GM06990 (cell line): ENCODE results near the gene SYTL1.
A peak's percentile ranks its signal among the peaks of the same experiment; 100 is the strongest.

Experiments used
- DNase-seq: peaks from one replicate; pipeline ENCODE4 v3.0.0-alpha.2; 2011; ENCODE audit not compliant: insufficient read length; ENCODE audit errors: extremely low read depth
- H3K27me3 ChIP-seq: replicated peaks from 2 replicates; pipeline ENCODE4 v1.6.0; 2011; ENCODE audit warnings: low read length; ENCODE audit not compliant: control insufficient read depth, insufficient read depth
- H3K36me3 ChIP-seq: 2 replicates; pipeline ENCODE4 v1.5.1; 2011; ENCODE audit warnings: low read length; ENCODE audit not compliant: control insufficient read depth, insufficient read depth
- H3K4me3 ChIP-seq: replicated peaks from 2 replicates; pipeline ENCODE4 v1.5.1; 2011; ENCODE audit warnings: low read depth, mild to moderate bottlenecking, control low read depth, low read length
- TF ChIP-seq, protein P1 (sequence below): IDR thresholded peaks from 2 replicates; pipeline ENCODE4 v1.5.1; 2011; ENCODE audit warnings: low read length, control low read depth, mild to moderate bottlenecking, inconsistent platforms; ENCODE audit not compliant: insufficient read depth, poor library complexity, severe bottlenecking

Gene SYTL1

DNA sequence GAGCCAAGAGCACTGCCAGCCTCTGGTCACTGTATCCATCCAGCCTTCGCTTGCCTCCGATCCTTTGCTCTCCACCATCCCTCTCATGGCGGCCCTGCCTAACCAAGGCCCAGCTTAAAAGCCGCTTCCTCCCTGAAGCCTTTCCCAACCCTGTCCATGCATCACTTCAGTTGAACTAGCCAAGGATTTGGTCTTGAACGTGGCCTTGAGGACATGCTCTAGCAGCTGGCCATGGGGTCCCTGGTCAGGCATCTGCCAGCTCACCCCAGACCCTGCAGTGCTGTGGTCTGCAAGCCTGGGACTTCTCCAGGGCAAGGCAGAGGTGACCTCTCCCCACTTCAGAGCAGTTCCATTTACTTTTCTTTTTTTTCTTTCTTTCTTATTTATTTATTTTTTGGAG, 5.1 kb upstream of the SYTL1 start:
- Histone ChIP-seq H3K4me3 (no peak overlapping the region), H3K27me3 (no peaks in the 10 kb centered on the region), H3K36me3 (peaks cover 40% of the 10 kb centered on the region)
- TF ChIP-seq, protein P1, sequence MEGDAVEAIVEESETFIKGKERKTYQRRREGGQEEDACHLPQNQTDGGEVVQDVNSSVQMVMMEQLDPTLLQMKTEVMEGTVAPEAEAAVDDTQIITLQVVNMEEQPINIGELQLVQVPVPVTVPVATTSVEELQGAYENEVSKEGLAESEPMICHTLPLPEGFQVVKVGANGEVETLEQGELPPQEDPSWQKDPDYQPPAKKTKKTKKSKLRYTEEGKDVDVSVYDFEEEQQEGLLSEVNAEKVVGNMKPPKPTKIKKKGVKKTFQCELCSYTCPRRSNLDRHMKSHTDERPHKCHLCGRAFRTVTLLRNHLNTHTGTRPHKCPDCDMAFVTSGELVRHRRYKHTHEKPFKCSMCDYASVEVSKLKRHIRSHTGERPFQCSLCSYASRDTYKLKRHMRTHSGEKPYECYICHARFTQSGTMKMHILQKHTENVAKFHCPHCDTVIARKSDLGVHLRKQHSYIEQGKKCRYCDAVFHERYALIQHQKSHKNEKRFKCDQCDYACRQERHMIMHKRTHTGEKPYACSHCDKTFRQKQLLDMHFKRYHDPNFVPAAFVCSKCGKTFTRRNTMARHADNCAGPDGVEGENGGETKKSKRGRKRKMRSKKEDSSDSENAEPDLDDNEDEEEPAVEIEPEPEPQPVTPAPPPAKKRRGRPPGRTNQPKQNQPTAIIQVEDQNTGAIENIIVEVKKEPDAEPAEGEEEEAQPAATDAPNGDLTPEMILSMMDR = no peak
- no peak for DNase-seq

DNA sequence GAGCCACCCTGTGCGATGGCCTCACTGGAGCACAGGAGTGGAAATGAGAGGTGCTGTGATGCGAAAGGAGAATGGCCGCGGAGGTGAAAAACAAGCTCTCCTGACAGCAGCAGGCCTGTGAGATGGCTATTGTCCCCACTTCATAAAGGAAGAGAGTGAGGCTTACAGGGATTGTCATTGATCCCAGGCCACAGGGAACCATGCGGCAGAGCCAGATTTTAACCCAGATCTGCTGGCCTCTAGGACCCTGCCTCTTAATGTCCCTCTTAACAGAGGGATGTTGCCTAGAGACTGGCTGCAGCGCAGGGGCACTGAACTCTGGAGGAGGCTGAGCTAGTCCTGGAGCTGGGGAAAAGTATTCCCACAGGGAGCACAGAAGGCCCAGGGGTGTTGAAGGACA, 3.1 kb upstream of the SYTL1 start:
- Histone ChIP-seq H3K4me3 (no peak overlapping the region), H3K36me3 (peaks cover 24% of the 10 kb centered on the region), H3K27me3 (no peaks in the 10 kb centered on the region)
- DNase-seq = no peak
- TF ChIP-seq, protein P1 = no peak

DNA sequence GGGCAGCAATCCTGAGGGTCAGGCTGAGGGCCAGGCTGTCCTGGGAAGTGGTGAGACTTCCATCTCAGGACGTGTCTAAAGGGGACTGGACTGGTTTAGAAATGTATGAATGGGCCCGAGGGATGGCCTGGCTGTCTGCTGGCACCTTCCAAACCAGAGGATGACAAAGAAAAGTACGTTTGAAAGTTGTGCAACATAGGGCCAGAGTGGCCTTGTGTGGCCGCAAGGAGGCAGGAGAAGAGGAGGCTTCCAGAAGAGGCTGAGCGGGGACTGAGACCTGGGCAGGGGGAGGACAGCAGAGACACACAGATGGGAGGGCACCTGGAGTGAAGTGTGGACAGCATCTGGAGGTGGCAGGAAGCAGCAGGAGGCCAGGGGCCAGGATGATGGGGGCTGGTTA, 2.6 kb upstream of the SYTL1 start:
- Histone ChIP-seq H3K36me3 (peaks cover 19% of the 10 kb centered on the region), H3K4me3 (no peak overlapping the region), H3K27me3 (no peaks in the 10 kb centered on the region)
- TF ChIP-seq, protein P1 = no peak
- DNase-seq = no peak

DNA sequence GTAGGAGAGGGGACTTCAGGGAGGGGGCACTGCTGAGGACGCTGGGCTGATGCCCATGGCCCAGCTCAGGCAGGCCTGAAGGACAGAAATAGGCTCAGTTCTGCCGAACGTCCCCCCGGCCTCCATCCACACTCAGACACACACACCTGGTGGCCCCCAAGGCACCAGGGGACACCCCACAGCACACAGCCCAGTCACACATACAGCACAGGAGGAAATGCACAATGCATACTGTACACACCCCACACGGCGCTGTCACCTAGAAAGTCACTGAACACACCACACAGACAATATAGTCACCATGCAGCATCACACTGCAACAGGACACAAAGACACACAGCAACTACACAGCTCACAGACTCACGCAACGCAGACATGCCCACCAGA, 562 bp downstream of the SYTL1 start:
- DNase-seq = no peak
- H3K27me3 ChIP-seq = no peaks in the 10 kb centered on the region
- H3K4me3 ChIP-seq = peak overlapping the region; percentile 76
- TF ChIP-seq, protein P1 = peak; percentile 10
- H3K36me3 ChIP-seq = peaks cover 2% of the 10 kb centered on the region; the same call in 1 of the 2 replicates

DNA sequence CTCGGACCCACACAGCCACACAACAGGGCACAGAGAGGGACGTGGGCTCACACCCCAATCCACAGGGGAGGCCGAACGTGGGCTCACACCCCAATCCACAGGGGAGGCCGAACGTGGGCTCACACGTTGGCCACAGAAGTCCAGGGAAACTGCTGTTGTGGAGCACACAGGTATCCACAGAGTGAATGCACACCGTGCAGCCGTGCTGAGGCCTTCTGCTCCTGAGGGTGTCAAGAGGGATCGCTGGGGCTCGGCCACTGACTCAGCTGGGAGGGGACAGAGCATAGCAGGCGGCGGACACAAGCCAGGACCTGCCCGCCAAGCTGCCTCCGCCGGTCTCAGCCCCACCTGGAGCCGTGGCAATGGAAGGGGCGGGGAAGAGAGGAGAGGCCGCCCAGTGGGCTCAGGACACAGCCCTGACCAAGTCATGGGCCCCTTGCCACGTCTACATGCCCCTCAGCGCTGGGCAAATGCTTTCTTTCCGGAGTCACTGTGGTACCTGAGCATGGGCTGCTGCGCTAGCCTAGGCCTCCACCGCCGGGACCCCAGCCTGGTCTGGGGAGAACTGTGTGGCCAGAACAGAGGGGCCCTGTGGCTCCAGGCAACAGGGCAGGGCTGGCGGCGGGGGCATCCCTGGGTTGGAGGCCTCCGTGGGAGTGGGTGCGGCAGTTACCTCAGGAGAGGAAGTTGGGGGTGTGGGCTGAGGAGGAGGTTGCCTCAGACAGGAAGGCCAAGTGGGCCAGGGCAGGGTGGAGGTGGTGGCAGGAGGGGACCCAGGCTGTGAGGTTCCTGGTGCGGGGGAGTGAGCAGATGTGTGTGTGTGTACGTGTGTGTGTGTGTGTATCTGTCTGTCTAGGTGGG, 1.2 kb downstream of the SYTL1 start:
- peaks cover 2% of the 10 kb centered on the region for H3K36me3 ChIP-seq
- H3K27me3 ChIP-seq = no peaks in the 10 kb centered on the region
- H3K4me3 ChIP-seq = peak overlapping the region; percentile 76
- TF ChIP-seq, protein P1 = no peak
- DNase-seq = peak; percentile 66

DNA sequence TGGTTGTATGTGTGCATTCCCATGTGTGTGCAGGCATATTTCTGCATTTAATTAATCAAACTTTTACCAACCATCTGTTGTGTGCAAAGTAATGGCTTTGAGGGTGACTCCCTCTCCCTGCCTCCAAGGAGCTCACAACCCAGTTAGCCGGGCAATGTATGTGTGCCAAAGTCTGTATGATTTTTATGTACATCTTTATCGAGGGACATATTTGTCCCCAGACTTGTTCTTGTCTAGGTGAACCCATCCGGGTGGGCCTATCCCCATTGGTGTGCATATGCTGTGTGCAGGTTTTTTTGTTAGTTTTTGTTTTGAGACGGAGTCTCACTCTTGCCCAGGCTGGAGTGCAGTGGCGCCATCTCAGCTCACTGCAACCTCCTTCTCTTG, 1.8 kb downstream of the SYTL1 start:
- TF ChIP-seq, protein P1 = no peak
- Histone ChIP-seq H3K36me3 (no peaks in the 10 kb centered on the region; the same call in none of the 2 replicates), H3K27me3 (no peaks in the 10 kb centered on the region), H3K4me3 (peak overlapping the region; percentile 76)
- no peak for DNase-seq
